ENCODE results near the gene DOCK6.
A peak's percentile ranks its signal among the peaks of the same experiment; 100 is the strongest.
"Not testable (repeated sequence)": the region's sequence is repeated elsewhere in the genome, so short reads cannot be mapped to it uniquely, and the experiment has no call there.

The DOCK6 gene

GRCh38 chr19:11197291-11198174 is 64.8 kb downstream of the DOCK6 start, which contains the start of gene KANK2:
Gene KANK2, minus strand, starts transcription at chr19:11197545. Its CDS starts 3,034 bp downstream, at chr19:11194511.
- peak; percentile 76 for DNase-seq (ENCODE audit: low read depth)

- no peak for DNase-seq (ENCODE audit: low read depth)
Measured at GRCh38 chr19:11196406-11197287, 65.7 kb downstream of the DOCK6 start.

GRCh38 chr19:11195681-11196080 is 66.6 kb downstream of the DOCK6 start:
- no peak for DNase-seq (ENCODE audit: low read depth)

DNA sequence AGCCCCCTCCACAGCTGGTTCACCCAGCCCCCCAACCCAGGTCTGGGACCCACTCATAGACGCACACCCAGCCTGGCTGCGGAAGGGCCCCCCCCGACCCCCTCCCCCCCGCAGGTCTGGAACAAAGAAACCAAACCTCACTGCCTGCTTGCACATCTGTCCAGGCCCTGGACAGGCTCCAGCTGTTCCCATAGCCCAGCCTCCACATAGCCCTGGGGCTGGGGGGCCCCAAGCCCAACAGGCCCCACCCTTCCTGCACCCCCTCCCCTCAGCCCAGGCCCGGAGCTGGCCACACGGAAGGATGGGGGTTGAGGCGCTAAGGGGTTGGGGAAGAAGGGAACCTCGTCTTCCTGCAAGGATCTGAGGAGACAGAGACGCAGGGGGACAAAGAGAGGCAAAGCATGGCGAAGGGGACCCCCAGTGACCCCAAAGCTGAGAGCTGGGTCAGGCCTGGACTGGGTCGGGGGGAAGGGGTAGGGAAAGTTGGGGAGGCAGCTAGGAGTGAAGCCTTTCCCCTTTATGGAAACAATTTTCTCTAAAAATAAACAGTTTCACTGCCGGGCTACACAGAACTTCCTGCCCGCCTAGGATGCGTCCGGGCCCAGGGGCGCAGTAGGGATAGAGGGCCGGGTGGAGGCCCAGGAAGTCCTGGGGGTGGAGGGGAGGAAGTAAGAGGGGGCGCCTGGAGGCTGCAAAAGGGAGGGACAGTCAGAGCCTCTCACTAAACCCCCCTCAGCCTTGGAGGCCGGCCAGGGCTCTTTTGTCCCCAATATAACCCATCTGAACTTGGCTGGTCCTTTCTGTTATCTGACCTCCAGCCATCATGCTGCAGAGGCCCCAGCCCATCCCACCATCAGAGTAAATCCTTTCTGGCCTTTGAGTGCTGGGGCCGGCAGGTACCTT is 67.4 kb downstream of the DOCK6 start:
- no peak for DNase-seq (ENCODE audit: low read depth)

- DNase-seq (ENCODE audit: low read depth): no peak
Measured at GRCh38 chr19:11194173-11194572, 68.2 kb downstream of the DOCK6 start.

DNA sequence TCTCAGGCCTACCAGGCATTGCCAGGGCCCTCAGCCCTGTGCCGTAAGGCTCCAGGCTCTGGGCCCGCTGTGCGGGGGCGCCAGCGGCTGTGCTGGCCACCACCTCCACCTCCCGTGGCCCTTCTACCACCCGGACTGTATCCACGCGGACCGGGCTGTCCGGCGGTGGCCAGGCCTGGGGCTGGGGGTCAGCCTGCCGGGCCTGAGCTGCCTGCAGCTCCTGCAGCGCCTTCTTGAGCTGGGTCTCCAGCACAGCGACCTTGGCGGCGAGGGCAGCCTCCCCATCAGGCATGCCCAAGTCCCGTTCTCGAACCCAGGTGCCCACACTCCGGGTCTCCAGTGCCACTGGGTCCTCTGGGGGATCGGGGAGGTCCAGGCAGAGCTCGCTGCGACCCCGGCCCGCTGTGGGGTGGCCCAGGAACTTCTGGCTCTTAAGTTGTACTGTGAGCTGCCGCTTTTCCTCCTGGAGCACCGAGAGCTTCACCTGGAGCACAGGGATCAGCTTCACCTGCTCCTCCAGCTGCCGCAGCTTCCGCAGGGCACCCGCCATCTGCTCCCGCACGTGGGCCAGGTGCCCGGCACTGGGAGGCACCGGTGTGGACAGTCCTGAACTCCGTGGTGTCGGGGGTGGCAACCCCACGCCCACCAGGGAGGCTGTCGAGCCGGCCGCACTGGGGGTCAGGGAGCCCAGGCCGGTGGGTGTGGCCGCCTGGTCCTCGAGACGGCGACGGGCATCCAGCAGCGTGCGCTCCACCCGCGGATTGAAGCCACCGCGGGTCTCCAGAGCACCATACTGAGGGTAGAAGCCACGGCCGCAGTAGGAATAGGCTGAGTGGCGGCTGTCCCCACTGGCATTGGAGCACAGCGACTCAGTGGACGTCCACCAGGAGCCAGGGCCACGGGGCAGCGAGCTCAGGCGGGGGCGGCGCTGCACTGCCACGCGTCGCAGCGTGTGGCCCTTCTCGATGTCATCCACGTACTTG is 69.1 kb downstream of the DOCK6 start:
- DNase-seq (ENCODE audit: low read depth): no peak

- DNase-seq (ENCODE audit: low read depth): no peak
Measured at GRCh38 chr19:11191934-11192333, 70.4 kb downstream of the DOCK6 start.

DNA sequence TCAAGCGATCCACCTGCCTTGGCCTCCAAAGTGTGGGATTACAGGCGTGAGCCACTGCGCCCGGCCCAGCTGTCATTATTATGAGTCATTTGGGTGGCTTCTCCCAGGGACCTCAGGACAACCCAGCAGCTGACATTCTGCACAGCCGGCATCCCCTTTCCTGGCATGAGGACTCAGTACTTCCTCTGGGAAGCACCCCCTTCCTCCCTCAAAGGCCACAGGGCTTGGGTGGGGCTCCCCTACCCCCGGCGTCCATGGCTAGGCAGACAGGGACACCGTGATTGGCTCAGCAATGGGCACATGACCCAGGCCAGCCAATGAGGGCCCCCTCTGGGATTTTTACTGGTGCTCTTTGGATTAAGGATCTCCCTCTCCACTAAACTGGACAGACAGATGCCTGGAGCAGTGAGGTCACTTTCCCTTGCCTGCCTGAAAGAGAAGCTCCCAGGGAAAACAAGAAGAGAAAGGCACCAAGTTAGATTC is 71.0 kb downstream of the DOCK6 start:
- DNase-seq (ENCODE audit: low read depth): no peak

- no peak for DNase-seq (ENCODE audit: low read depth)
Measured at GRCh38 chr19:11190501-11190900, 71.8 kb downstream of the DOCK6 start.

DNA sequence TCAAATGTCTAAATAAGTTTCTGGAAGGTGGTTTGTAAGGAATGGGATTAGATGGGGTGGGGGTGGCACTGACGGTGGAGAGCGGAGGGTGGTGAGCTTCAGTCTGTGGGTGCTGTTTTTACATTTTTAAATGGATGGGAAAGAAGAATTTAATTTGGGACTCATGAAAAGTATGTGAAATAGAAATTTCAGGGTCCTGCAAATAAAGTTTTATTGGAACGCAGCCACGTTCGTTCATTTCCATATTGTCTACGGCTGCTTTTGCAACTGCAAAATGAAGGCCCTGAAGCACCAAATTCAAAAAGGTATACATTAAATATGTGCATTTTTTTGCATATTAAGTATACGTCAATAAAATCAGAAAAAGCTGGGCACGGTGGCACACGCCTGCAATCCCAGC is 74.9 kb downstream of the DOCK6 start:
- no peak for DNase-seq (ENCODE audit: low read depth)

GRCh38 chr19:11182994-11183393 is 79.3 kb downstream of the DOCK6 start:
- no peak for DNase-seq (ENCODE audit: low read depth)

DNA sequence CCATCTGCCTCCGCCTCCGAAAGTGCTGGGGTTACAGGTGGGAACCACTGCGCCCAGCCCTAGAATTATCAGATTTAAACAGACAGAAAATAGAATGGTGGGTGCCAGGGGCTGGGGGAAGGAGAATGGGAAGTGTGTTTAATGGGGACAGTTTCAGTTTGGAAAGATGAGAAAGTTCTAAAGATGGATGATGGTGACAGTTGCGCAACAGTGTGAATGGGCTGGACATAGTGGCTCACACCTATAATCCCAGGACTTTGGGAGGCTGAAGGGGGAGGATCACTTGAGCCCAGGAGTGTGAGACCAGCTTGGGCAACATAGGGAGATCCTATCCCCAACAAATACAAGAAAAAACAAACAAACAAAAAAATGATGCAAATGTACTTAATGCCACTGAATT is 80.8 kb downstream of the DOCK6 start:
- no peak for DNase-seq (ENCODE audit: low read depth)

- DNase-seq (ENCODE audit: low read depth): not testable (repeated sequence)
Measured at GRCh38 chr19:11180975-11181374, 81.3 kb downstream of the DOCK6 start.

GRCh38 chr19:11180346-11180745 is 82.0 kb downstream of the DOCK6 start:
- no peak for DNase-seq (ENCODE audit: low read depth)

- DNase-seq (ENCODE audit: low read depth): no peak
Measured at GRCh38 chr19:11179716-11180297, 82.5 kb downstream of the DOCK6 start.

GRCh38 chr19:11179145-11179465 is 83.2 kb downstream of the DOCK6 start:
- DNase-seq (ENCODE audit: low read depth): not testable (repeated sequence)

GRCh38 chr19:11177592-11177991 is 84.7 kb downstream of the DOCK6 start:
- no peak for DNase-seq (ENCODE audit: low read depth)

GRCh38 chr19:11176466-11177193 is 85.7 kb downstream of the DOCK6 start:
- DNase-seq (ENCODE audit: low read depth): no peak

GRCh38 chr19:11175920-11176319 is 86.4 kb downstream of the DOCK6 start:
- DNase-seq (ENCODE audit: low read depth): no peak

Measured in activated T-cell treated with anti-CD3 and anti-CD28 coated beads for 48 hours (primary cell).